OCI-M2 (cell line): ENCODE results near the gene PDIA5.

Experiments
- DNase-seq: peaks from one replicate; lab custom pipeline; 2025; ENCODE audit not compliant: unreplicated experiment; lab: John Stamatoyannopoulos, UW

PDIA5 gene

DNA sequence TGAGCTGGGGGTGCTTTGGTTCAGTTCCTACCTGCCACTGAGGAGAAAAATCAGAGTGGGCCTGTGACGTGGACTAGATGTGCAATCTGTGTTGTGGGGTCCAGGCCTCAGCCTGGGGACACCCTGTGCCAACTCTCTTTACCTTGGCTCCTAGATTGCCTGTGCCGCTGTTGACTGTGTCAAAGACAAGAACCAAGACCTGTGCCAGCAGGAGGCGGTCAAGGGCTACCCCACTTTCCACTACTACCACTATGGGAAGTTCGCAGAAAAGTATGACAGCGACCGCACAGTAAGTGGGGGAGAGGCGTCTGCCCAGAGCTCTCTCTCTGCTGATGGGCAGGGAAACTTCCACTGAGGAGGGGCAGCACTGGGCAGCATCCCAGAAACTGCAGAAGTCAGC, 94.3 kb downstream of the PDIA5 start:
- DNase-seq, result no peak

DNA sequence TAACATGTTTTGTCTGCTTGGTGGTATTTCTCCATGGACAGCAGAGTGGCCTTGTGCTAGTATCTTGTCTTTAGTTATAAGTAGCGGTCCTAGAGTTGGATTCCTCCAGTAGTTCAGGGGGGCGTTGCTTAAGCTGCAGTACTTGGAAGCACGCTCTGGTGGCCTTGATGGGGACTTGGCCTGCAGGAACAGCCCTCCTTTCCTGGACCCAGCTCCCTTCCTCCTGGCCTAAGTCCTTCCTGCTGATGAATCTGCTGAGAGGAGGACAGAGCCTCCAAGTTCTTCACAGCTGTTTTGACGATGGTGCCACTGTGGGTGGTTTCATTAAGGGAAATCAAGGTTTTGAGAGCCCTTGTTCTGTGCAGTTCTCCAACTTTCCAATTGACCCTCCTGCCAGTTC, 96.3 kb downstream of the PDIA5 start:
- no peak for DNase-seq

DNA sequence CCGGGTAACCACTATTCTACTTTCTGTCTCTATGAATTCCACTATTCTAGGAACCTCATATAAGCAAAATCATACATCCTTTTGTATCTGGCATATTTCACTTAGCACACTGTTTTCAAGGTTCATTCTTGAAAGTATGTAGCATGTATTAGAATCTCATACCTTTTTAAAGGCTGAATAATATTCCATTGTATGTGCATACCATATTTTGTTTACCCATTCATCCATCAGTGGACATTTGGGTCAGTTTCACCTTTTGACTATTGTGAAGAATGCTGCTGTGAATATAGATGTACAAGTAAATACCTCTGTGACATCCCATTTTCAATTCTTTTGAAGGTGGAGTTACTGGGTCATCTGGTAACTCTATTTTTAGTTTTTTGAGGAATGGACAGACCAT, 98.3 kb downstream of the PDIA5 start:
- no peak for DNase-seq

DNA sequence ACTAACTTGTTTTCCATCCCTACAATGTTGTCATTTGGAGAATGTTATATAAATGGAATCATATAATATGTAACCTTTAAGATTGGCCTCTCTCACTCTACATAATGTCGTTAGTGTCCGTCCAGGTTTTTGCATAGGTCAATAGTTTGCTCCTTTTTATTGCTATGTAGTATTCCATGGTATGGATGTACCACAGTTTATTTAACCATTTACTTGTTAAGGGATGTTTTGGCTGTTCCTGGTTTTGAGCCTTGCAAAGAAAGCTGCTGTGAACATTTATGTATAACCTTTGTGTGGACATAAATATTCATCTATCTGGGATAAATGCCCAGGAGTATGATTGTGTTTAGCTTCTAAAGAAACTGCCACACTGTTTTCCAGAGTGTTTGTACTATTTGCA, 100.9 kb downstream of the PDIA5 start:
- DNase-seq, result no peak

DNA sequence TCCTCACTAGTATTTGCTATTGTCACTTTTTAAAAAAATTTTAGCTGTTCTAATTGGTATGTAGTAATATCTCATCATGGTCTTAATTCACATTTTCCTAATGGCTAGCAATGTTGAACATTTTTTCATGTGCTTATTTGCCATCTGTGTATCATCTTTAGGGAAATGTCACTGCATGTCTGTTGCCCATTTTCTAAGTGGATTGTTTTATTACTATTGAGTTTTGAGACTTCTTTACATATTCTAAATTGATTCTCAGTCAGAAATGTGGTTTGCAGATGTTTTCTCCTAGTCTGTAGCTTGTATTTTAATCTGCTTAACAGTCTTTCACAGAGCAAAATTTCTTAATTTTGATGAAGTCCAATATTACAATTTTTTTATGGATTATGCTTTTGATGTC, 101.3 kb downstream of the PDIA5 start:
- no peak for DNase-seq

DNA sequence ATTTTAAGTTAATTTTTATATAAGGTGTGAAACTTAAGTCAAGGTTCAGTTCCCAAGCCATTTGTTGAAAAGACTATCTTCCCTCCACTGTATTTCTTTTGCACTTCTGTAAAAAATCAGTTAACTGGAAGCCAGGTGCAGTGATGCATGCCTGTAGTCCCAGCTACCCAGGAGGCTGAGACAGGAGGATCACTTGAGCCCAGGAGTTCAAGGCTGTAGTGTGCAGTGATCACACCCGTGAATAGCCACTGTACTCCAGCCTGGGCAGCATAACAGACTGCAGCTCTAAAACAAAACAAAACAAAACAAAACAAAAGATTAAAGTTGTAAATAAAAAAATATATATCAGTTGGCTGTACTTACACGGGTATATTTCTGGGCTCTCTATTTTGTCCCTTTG, 101.8 kb downstream of the PDIA5 start:
- DNase-seq, result no peak

DNA sequence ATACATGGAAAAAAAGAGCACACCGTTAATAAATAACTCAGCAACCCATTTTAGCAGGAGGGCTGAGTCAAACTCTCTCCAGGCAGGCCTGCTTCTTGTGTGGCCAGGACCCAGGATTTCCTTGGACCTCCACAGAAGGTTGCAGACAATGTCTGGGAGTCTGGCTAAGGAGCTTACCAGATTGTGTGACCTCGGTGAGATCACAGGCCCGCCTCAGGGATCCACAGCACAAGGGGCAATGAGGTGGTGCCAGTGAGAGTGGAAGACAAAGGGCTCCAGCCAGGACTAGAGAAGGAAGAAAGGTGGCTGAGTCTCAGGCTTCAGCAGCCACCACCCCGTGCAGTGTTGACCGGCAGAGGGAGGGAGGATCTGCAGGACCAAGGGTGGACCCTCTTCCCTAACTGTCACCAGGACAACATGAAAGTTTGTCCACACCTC, 102.7 kb downstream of the PDIA5 start:
- no peak for DNase-seq

DNA sequence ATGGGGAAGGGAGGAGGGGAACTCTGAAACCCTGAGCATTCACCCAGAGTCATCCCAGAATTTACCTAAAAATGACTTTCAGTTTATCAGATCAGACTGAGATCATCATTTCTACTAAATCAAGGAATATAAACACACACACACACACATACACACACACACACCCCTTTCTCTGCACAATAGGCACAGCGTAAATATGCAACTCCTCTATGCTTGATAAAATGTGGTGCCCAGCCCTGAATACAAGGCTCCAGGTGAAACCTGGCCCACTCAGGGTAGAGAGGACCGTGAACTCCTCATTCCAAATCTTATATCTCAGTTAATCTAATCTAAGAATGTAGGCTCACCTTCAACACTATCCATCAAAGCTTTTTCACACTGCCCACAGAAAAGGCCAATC, 103.1 kb downstream of the PDIA5 start:
- no peak for DNase-seq

DNA sequence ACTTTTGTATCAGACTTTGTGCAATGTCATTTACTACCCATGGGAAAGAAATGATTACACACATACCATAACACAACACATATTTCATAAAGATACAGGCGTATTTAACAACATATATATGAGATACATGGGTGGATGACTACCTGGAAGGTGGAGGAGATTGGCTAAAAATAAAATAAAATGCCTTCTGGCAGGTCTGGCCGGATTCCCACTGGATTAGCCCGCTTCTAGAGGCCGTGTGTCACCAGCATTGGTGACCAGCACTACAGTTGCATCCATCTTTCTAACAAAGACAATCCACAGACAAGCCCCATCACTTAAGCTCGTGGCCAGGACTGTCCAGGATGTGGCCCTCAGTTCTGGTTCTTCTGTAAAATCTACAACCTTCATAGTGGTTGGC, 114.0 kb downstream of the PDIA5 start:
- DNase-seq, result no peak

DNA sequence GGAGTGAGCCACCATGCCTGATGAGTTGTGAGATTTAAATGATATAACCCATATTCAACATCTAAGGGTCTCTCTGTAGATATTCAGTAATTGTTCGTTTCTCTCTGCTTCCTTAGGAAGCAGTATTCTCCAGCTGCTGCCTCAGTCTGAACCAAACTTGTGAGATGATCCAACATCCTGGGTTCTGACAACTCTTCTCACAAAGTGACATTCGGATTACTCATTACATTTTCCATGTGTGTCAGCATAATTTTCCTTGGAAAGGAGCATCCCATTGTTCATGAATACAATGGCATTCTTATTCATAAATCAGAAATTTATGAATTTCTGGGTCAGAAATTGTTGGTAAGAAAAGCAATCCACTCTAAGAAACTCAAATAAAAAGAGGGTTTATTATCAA, 119.9 kb downstream of the PDIA5 start:
- DNase-seq, result no peak

DNA sequence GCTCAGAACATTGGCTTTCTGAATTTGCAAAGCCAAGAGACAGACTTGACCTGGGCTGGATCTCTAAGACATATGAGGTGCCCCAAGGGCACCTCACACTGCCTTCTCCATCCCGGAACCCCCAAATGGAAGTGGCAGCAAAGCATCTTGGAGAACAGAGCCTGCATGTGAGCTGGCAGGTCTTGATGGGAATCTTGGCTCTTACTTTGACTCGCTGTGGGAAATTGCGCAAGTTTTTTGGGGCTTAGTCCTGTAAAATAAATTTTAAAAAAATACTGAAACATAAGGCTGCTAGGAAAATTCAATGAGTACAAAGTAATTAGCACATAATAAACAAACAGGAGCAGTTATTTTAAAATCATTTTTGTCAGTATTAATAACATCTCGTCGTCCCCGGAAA, 121.2 kb downstream of the PDIA5 start:
- DNase-seq, result no peak

DNA sequence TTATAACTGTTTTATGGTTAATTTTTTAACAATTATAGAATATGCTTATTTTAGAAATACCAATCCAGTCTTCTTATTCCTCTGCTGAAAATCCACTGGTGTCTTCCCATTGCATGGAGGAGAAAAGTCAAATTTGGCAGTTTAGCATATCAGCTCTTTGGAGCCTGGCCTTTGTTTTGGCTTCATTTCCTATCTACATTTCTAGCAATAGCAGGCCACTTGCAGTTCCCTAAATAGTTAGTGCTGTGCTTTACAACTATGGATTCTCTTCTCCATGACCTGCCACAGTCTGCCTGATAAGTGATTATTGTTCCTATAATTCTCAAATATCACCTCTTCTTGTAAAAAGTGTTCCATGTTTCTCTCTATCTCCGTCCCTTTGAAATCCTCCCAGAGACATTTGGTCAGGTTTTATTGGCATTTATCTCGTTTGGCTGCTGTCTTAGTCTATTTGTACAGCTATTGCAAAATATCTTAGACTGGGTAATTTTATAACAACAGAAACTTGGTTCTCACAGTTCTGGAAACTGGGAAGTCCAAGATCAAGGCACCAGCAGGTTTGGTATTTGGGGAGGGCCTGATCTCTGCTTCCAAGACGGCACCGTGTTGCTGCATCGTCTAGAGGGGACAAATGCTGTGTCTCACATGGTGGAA, 126.8 kb downstream of the PDIA5 start:
- no peak for DNase-seq

DNA sequence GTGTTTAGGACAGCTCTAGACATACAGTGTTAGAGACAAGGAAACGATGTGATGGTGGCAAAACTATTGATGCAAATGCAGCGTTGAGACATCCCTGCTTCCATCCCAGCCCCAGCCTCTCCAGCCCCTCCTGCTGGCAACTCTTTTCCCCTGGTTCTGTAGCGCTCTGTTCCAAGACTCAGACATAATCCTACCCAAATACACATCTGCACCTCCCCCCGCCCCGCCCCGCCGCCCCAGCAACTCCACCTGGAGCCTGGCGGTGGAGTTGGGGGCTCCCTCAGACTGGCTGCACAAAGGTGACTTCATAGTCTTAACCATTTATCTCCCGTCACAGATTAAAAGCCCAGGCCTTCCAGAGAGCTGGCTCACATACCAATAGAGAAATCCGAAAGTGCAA, 127.7 kb downstream of the PDIA5 start:
- DNase-seq, result no peak

DNA sequence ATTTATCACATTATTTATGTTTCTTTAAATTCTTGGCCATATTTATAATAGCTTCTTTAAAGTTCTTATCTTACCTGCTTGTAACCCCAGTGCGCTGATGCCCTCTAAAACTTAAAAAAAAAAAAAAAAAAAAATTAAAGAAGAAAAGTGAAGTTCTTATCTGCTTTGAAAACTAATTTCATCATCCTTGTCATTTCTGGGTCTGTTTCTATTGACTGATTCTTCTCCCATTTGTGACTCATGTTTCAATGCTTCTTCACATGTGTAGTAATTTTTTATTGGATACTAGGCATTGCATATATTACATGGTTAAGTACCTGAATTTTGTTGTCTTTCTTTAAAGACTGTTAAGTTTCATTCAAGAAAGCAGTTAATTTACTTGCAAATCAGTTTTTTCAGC, 131.5 kb downstream of the PDIA5 start:
- DNase-seq, result no peak

DNA sequence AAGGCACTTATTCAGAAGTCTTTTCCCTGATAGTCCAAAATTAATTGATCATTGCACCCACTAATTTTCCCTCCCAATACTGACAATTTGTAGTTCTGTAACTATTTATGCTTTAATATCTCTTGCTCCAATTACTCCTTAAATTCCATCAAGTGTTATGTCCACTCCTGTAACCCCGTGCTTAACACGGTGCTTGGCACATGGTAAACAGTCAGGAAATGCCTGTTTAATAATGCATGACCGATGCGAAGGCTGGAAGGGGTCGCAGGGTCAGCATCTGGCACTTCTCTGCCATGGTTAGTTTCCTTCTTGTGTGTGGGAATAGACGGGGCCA, 134.4 kb downstream of the PDIA5 start:
- DNase-seq, result no peak

DNA sequence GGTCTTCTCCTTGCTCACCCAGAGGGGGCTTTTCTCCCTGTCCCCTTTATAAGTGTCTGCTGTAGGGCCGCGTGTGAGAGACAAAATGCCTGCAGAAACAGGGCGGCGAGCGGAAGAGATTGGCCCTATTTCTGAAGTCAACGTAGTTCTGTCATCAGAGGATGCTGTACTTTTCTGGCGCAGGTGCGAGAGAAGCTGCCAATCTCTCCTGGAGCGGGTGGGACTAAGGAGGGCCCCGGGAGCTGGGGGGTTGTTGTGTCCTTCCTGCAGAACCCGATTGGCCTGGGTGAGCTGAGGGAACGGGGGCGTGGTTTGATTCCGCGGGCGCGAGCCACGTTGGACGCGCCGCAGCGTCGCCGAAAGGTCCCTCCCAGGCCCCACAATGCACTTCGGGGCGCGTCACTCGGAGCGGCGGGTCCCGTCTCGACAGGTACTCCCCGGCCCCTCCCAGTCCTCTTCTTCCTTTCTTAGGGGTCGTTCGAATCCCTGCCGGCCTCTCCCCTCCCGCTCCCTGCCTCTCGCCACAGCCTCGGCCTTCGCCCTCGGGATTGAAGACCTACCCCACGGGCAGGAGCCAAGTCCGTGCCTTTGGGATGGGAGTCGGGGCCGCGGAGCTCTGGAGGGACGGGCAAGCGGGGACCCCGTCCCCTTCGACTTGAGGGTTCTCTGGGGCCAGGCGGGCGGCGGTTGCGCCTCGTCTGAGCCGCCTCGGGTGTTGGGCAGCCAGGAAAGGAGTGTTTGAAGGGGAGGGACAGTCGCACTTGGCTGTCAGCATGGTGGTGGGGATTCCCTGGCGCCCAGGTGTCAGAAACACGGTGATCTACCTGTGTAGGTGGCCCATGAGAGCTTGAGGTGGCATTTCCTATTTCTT, 135.0 kb downstream of the PDIA5 start, which contains the start of gene SEC22A:
Gene SEC22A (plus strand): TSS at position 387 of the 871 bp plus-strand sequence. CDS start 7,275 bp downstream, outside the sequence.
- DNase-seq, result peak; percentile 72

DNA sequence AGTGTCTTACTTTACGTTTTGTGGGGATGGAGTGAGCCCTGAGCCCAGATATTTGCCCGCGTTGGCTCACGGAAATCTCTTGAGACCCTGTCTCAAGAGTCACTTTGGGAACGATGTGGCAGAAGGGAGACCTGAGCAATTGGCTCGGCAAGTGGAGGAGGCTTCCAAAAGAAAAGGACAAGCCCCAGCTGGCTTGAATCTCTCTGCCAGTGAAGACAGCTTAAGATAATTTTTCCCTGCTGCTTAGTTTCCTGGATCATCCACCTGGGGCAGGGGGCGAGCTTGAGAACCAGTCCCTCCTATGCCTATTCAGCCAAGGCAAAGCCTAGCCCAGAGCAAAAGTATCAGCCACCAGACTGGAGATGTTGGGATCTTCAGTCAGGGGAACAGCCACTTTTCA, 135.6 kb downstream of the PDIA5 start:
- no peak for DNase-seq
